PFSK-1 (cell line): Measurements from ENCODE around the gene MYO1F.

ENCODE experiments used
- FOXP2 ChIP-seq: optimal IDR thresholded peaks from 2 replicates; pipeline ENCODE3; 2011; ENCODE audit warnings: borderline replicate concordance, control low read depth, inconsistent platforms; ENCODE audit not compliant: insufficient read depth; ENCODE audit errors: extremely low read length, extremely low read depth
- POLR2AphosphoS5 ChIP-seq: IDR thresholded peaks from 2 replicates; pipeline ENCODE4 v1.6.1; 2012; ENCODE audit warnings: low read depth, mild to moderate bottlenecking, control low read depth, low read length, moderate library complexity
- SIN3A ChIP-seq: IDR thresholded peaks from 2 replicates; pipeline ENCODE4 v1.6.1; 2012; ENCODE audit warnings: mild to moderate bottlenecking, low read length, moderate library complexity, borderline replicate concordance; ENCODE audit not compliant: insufficient read depth
- TAF1 ChIP-seq: IDR thresholded peaks from 2 replicates; pipeline ENCODE4 v1.6.1; 2012; ENCODE audit warnings: low read length, control low read depth, borderline replicate concordance; ENCODE audit not compliant: insufficient read depth
- TF ChIP-seq, protein P1 (sequence below), 2 experiments: IDR thresholded peaks; 2 replicates each; pipeline versions ENCODE4 v1.6.1 to v1.8.0; 2011 to 2012; ENCODE audit warnings: low read depth in 2 of 2, low read length in 2 of 2, control low read depth in 1 of 2, inconsistent platforms in 1 of 2, mild to moderate bottlenecking in 1 of 2, moderate library complexity in 1 of 2; ENCODE audit not compliant: insufficient read depth in 1 of 2

Gene MYO1F

GRCh38 chr19:8518536-8518935 is 58.7 kb downstream of the MYO1F start:
- TF ChIP-seq SIN3A: no peak
- no peak for TF ChIP-seq POLR2AphosphoS5

DNA sequence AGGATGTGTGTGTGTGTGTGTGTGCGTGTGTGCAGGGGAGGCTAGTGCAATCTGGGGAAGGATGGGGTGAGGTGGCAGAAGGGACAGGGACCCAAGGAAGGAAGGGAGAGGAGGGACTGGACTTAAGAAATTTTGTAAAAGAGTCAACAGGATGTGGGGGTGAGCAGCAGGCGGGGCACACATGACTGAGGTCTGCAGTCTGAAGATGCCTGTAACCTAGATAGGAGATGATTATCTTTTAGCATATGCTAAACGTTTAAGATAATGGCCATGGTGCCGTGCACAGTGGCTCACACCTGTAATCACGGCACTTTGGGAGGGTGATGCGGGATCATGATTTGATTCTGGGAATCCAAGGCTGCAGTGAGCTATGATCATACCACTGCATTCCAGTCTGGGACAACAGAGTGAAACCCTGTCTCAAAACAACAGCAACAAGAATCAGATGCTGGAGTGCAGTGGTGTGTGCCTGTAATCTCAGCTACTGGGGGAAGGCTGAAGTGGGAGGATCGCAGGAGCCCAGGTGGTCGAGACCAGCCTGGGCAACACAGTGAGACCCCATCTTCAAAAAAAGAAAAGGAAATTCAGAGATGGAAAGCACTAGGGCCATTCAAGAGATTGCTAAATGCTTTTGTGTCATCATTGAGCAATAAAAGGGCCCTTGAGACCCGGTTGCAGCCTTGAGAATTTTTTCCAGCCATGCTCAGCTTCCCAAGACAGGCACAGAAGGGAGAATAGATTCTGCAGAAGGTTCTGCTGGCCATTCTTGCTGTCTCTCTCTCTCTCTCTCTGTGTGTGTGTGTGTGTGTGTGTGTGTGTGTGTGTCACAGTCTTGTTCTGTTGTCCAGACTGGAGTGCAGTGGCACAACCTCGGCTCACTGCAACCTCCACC is 59.4 kb downstream of the MYO1F start:
- TF ChIP-seq POLR2AphosphoS5 (no peak), SIN3A (no peak), FOXP2 (no peak), TAF1 (no peak)
- TF ChIP-seq, protein P1, sequence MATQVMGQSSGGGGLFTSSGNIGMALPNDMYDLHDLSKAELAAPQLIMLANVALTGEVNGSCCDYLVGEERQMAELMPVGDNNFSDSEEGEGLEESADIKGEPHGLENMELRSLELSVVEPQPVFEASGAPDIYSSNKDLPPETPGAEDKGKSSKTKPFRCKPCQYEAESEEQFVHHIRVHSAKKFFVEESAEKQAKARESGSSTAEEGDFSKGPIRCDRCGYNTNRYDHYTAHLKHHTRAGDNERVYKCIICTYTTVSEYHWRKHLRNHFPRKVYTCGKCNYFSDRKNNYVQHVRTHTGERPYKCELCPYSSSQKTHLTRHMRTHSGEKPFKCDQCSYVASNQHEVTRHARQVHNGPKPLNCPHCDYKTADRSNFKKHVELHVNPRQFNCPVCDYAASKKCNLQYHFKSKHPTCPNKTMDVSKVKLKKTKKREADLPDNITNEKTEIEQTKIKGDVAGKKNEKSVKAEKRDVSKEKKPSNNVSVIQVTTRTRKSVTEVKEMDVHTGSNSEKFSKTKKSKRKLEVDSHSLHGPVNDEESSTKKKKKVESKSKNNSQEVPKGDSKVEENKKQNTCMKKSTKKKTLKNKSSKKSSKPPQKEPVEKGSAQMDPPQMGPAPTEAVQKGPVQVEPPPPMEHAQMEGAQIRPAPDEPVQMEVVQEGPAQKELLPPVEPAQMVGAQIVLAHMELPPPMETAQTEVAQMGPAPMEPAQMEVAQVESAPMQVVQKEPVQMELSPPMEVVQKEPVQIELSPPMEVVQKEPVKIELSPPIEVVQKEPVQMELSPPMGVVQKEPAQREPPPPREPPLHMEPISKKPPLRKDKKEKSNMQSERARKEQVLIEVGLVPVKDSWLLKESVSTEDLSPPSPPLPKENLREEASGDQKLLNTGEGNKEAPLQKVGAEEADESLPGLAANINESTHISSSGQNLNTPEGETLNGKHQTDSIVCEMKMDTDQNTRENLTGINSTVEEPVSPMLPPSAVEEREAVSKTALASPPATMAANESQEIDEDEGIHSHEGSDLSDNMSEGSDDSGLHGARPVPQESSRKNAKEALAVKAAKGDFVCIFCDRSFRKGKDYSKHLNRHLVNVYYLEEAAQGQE (IDR thresholded peaks at IDR 0.05; ENCODE audit: insufficient read depth in 1 of 2, low read depth in 2 of 2, low read length in 2 of 2): no peak

GRCh38 chr19:8515317-8515716 is 61.9 kb downstream of the MYO1F start:
- no peak for TF ChIP-seq POLR2AphosphoS5

- TF ChIP-seq POLR2AphosphoS5 (peak; percentile 93), SIN3A (no peak), FOXP2 (peak; percentile 59), TAF1 (peak; percentile 87)
- TF ChIP-seq, protein P1 (IDR thresholded peaks at IDR 0.05; ENCODE audit: insufficient read depth in 1 of 2, low read depth in 2 of 2, low read length in 2 of 2): peak in 1 of 2 experiments; percentile 40; a peak in 1 of 4 replicates
These were observed 63.3 kb downstream of the MYO1F start, which contains the start of gene ZNF414 for GRCh38 chr19:8513687-8514504. Gene ZNF414, minus strand, starts transcription at chr19:8514167. Its CDS starts 121 bp downstream, at chr19:8514046.

DNA sequence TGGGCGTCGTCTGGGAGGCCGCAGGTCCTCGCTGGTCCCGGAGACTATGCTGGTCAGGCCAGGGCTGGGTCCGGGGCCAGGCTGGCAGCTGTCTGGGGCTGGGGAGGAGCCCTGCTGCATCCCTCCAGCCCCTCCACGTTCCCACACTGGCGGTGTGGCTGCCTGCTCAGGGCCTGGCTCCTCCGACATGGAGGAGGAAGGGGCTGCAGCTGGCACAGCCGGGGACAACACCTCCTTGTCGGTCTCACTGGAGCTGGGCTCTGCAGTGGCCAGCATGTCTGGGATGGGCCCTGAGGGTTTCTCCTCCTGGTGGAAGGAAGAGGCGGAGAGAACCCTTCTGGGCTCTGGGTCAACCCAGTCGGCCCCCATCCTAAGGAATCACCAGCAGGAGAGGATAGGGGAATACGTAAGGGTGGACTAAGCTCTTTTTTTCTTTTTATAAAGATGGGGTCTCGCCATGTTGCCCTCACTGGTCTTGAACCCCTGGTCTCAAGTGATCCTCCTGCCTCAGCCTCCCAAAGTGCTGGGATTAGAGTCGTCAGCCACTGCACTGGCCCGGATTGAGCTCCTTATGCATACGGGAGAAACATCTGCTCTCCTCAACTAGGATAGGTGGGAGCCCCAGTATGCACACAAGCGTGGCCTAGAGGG is 64.1 kb downstream of the MYO1F start:
- TF ChIP-seq FOXP2 (no peak), POLR2AphosphoS5 (no peak), SIN3A (no peak), TAF1 (no peak)
- TF ChIP-seq, protein P1 (IDR thresholded peaks at IDR 0.05; ENCODE audit: insufficient read depth in 1 of 2, low read depth in 2 of 2, low read length in 2 of 2): no peak
